ENCODE results near the gene DIPK2B. TPM values are rescaled to one million over a fixed set of nuclear protein-coding genes. Genes with fewer than 3 reads are reported as not detected.

The DIPK2B gene
- total RNA-seq, 1 donor from 2014 or later = 76.2 TPM

GRCh38 chrX:45186643-45187026 is 14.0 kb downstream of the DIPK2B start:
- Histone ChIP-seq H3K9me3 (no peaks in the 10 kb centered on the region), H3K27me3 (no peaks in the 10 kb centered on the region), H3K27ac (no peak overlapping the region), H3K4me1 (no peaks in the 10 kb centered on the region), H3K36me3 (no peaks in the 10 kb centered on the region), H3K4me3 (peak overlapping the region; percentile 44 to 68)
- TF ChIP-seq, protein P1, sequence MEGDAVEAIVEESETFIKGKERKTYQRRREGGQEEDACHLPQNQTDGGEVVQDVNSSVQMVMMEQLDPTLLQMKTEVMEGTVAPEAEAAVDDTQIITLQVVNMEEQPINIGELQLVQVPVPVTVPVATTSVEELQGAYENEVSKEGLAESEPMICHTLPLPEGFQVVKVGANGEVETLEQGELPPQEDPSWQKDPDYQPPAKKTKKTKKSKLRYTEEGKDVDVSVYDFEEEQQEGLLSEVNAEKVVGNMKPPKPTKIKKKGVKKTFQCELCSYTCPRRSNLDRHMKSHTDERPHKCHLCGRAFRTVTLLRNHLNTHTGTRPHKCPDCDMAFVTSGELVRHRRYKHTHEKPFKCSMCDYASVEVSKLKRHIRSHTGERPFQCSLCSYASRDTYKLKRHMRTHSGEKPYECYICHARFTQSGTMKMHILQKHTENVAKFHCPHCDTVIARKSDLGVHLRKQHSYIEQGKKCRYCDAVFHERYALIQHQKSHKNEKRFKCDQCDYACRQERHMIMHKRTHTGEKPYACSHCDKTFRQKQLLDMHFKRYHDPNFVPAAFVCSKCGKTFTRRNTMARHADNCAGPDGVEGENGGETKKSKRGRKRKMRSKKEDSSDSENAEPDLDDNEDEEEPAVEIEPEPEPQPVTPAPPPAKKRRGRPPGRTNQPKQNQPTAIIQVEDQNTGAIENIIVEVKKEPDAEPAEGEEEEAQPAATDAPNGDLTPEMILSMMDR (IDR thresholded peaks at IDR 0.05) = no peak
- intact Hi-C loops (cut with DNase I) = loop anchor here (2.0 kb wide), 1 partner anchor 1228 kb away; no protein-coding TSS in a partner anchor
- DNase-seq (ENCODE audit: low spot score in 2 of 2) = no peak

DNA sequence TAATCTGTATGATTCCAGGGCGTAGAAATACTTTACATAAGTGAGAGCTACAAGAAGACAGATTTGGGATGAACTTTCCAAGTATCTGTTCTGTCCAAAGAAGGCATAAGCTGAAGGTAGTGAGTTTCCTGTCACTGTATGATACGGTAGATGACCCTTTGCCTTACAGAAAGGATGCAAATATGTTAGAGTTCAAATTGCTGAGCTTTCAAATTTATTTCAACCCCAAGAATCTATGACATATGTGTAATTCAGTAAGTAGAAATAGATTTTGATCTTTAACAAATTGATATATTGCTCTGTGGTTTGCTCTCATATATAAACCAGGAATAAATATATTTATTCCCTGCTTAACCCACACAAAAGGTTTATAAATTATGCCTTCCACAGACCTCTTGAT is 16.5 kb downstream of the DIPK2B start:
- no peaks in the 10 kb centered on the region for H3K27me3 ChIP-seq
- H3K9me3 ChIP-seq = peaks cover 0 to 4% of the 10 kb centered on the region in 2 donors
- intact Hi-C loops (cut with DNase I) = no loop called here
- no peaks in the 10 kb centered on the region for H3K36me3 ChIP-seq
- no peak for DNase-seq (ENCODE audit: low spot score in 2 of 2)
- H3K4me3 ChIP-seq = no peak overlapping the region
- H3K27ac ChIP-seq = no peak overlapping the region
- no peaks in the 10 kb centered on the region for H3K4me1 ChIP-seq
- TF ChIP-seq, protein P1 (IDR thresholded peaks at IDR 0.05) = no peak

DNA sequence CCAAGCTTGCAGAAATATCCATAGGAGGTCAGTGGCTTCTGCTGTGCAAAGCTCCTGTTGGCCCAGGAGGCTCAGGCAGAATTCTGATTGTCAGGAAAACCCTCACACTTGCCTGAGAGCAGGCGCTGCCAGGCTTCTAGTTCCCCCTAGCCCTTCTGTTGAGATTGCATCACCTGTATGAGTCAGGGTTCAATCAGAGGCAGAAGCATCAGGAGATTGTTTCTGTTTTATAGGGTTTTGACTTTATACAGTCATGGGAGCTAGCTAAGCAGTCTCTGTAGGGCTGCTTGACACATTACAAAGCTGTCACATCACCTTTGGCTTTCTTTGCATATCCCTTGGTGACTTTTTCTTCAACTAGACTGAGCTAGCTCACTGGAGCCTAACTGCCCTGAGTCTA is 27.8 kb downstream of the DIPK2B start:
- no peaks in the 10 kb centered on the region for H3K27me3 ChIP-seq
- H3K4me3 ChIP-seq = no peak overlapping the region
- H3K27ac ChIP-seq = no peak overlapping the region
- TF ChIP-seq, protein P1 (IDR thresholded peaks at IDR 0.05) = no peak
- H3K9me3 ChIP-seq = no peaks in the 10 kb centered on the region
- no peaks in the 10 kb centered on the region for H3K36me3 ChIP-seq
- H3K4me1 ChIP-seq = no peaks in the 10 kb centered on the region
- no peak for DNase-seq (ENCODE audit: low spot score in 2 of 2)
- intact Hi-C loops (cut with DNase I) = no loop called here

GRCh38 chrX:45166781-45167180 is 33.9 kb downstream of the DIPK2B start:
- no peaks in the 10 kb centered on the region for H3K9me3 ChIP-seq
- TF ChIP-seq, protein P1 (IDR thresholded peaks at IDR 0.05) = no peak
- no peaks in the 10 kb centered on the region for H3K27me3 ChIP-seq
- H3K27ac ChIP-seq = no peak overlapping the region
- H3K4me3 ChIP-seq = no peak overlapping the region
- no peak for DNase-seq (ENCODE audit: low spot score in 2 of 2)
- no peaks in the 10 kb centered on the region for H3K4me1 ChIP-seq
- no peaks in the 10 kb centered on the region for H3K36me3 ChIP-seq
- intact Hi-C loops (cut with DNase I) = no loop called here

GRCh38 chrX:45165726-45166125 is 35.0 kb downstream of the DIPK2B start:
- H3K36me3 ChIP-seq = no peaks in the 10 kb centered on the region
- intact Hi-C loops (cut with DNase I) = no loop called here
- no peak overlapping the region for H3K4me3 ChIP-seq
- no peak overlapping the region for H3K27ac ChIP-seq
- no peak for DNase-seq (ENCODE audit: low spot score in 2 of 2)
- TF ChIP-seq, protein P1 (IDR thresholded peaks at IDR 0.05) = no peak
- no peaks in the 10 kb centered on the region for H3K27me3 ChIP-seq
- peaks cover 0 to 3% of the 10 kb centered on the region in 2 donors for H3K9me3 ChIP-seq
- no peaks in the 10 kb centered on the region for H3K4me1 ChIP-seq

DNA sequence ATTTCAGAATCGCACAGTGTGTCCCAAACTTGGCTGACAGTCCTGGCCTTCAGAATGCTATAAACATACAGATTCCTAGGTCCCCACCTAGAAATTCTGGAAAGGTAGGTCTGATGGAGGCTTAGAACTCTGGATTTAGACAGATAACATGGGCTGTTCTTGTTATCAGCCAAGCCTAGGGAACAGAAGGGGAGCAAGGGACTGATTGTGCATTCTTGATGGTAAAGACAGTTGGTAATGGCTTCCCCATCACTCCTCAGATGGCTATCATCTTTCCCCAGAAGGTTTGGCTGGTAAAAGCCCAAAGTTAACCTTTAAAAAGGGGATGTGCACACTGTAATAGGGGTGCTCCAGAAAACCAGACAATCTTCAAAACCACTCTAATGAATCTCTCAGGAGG is 35.7 kb downstream of the DIPK2B start:
- Histone ChIP-seq H3K27ac (no peak overlapping the region), H3K27me3 (no peaks in the 10 kb centered on the region), H3K4me3 (no peak overlapping the region), H3K36me3 (no peaks in the 10 kb centered on the region), H3K4me1 (no peaks in the 10 kb centered on the region), H3K9me3 (peaks cover 0 to 3% of the 10 kb centered on the region in 2 donors)
- TF ChIP-seq, protein P1 (IDR thresholded peaks at IDR 0.05) = no peak
- no peak for DNase-seq (ENCODE audit: low spot score in 2 of 2)
- intact Hi-C loops (cut with DNase I) = no loop called here

Measured in ascending aorta (tissue), 2 donors.